Measurements from ENCODE around the gene DAW1. TPM values are rescaled to one million over a fixed set of nuclear protein-coding genes. Genes with fewer than 3 reads are reported as not detected.
"Not testable (repeated sequence)": the region's sequence is repeated elsewhere in the genome, so short reads cannot be mapped to it uniquely, and the experiment has no call there.

The DAW1 gene
- total RNA-seq, result not detected

- DNase-seq, result peak; percentile 84
Observed at GRCh38 chr2:227871375-227871791, at the start of gene DAW1. Gene DAW1, plus strand, starts transcription at chr2:227871631. Its CDS starts 59 bp downstream, at chr2:227871690.

- DNase-seq, result no peak
Observed at GRCh38 chr2:227822416-227823003, 48.9 kb upstream of the DAW1 start.

- no peak for DNase-seq
Observed at GRCh38 chr2:227823922-227824321, 47.5 kb upstream of the DAW1 start.

GRCh38 chr2:227824711-227825110 is 46.7 kb upstream of the DAW1 start:
- no peak for DNase-seq

GRCh38 chr2:227826019-227826521 is 45.4 kb upstream of the DAW1 start:
- DNase-seq, result no peak

- no peak for DNase-seq
Observed at GRCh38 chr2:227826563-227826962, 44.9 kb upstream of the DAW1 start.

- no peak for DNase-seq
Observed at GRCh38 chr2:227827143-227827542, 44.3 kb upstream of the DAW1 start.

- DNase-seq, result no peak
Observed at GRCh38 chr2:227828477-227828912, 42.9 kb upstream of the DAW1 start.

GRCh38 chr2:227829337-227829736 is 42.1 kb upstream of the DAW1 start:
- no peak for DNase-seq

GRCh38 chr2:227834423-227834822 is 37.0 kb upstream of the DAW1 start:
- DNase-seq, result no peak

- DNase-seq, result no peak
Observed at GRCh38 chr2:227834916-227835650, 36.3 kb upstream of the DAW1 start.

- not testable (repeated sequence) for DNase-seq
Observed at GRCh38 chr2:227839339-227840129, 31.9 kb upstream of the DAW1 start.

- DNase-seq, result no peak
Observed at GRCh38 chr2:227846831-227847230, 24.6 kb upstream of the DAW1 start.

GRCh38 chr2:227848146-227848545 is 23.3 kb upstream of the DAW1 start:
- no peak for DNase-seq

GRCh38 chr2:227848586-227848985 is 22.8 kb upstream of the DAW1 start:
- DNase-seq, result peak; percentile 20

- DNase-seq, result no peak
Observed at GRCh38 chr2:227849906-227850305, 21.5 kb upstream of the DAW1 start.

- DNase-seq, result peak; percentile 50
Observed at GRCh38 chr2:227853204-227853629, 18.2 kb upstream of the DAW1 start.

GRCh38 chr2:227853765-227854271 is 17.6 kb upstream of the DAW1 start:
- DNase-seq, result no peak

GRCh38 chr2:227855440-227855839 is 16.0 kb upstream of the DAW1 start:
- no peak for DNase-seq

GRCh38 chr2:227856697-227857096 is 14.7 kb upstream of the DAW1 start:
- DNase-seq, result no peak

GRCh38 chr2:227860221-227860641 is 11.2 kb upstream of the DAW1 start:
- no peak for DNase-seq

GRCh38 chr2:227861011-227861410 is 10.4 kb upstream of the DAW1 start:
- no peak for DNase-seq

Data from tongue (tissue), 2 donors.